Caco-2 (cell line): ENCODE measurements around the gene NPAS3. TPM values are rescaled to one million over a fixed set of nuclear protein-coding genes. Genes with fewer than 3 reads are reported as not detected.

Experiments used
- BruUV-seq: library from RNA; stranded (reverse); fragments of 400-500 nt; replicated peaks from 2 replicates; lab custom pipeline; 2021; lab: Mats Ljungman, UMichigan
- CTCF ChIA-PET: fragments of 300-600 bp; sonication (Branson Sonifier 250); formaldehyde crosslinking; loops from one replicate; lab custom pipeline; 2022; ENCODE audit warnings: antibody characterized with exemption; lab: Charles Lee
- POLR2A ChIA-PET: fragments of 300-600 bp; sonication (Branson Sonifier 250); formaldehyde crosslinking; loops from one replicate; lab custom pipeline; 2022; ENCODE audit warnings: antibody characterized with exemption; lab: Charles Lee
- DNase-seq, 2 experiments: peaks; one replicate each; pipeline versions ENCODE4 v3.0.0 to v3.0.0-alpha.2; 2020 to 2022
- H3K27me3 ChIP-seq: replicated peaks from 2 replicates; pipeline ENCODE4 v1.6.0; 2011; ENCODE audit warnings: low read length; ENCODE audit not compliant: control insufficient read depth, insufficient read depth
- H3K36me3 ChIP-seq: 2 replicates; pipeline ENCODE4 v1.5.1; 2011; ENCODE audit warnings: low read length; ENCODE audit not compliant: control insufficient read depth, insufficient read depth
- H3K4me1 ChIP-seq: fragments of 250-450 bp; sonication (Bioruptor Pico); 2 replicates; pipeline ENCODE4 v1.5.1; 2020; ENCODE audit warnings: mild to moderate bottlenecking
- H3K4me3 ChIP-seq: 2 replicates; pipeline ENCODE4 v1.5.1; 2011; ENCODE audit warnings: low read depth, mild to moderate bottlenecking, control low read depth, low read length
- H3K9me3 ChIP-seq: fragments of 250-450 bp; sonication (Bioruptor Pico); 2 replicates; pipeline ENCODE4 v1.5.1; 2020; ENCODE audit warnings: mild to moderate bottlenecking, moderate library complexity
- H3K27ac Mint-ChIP-seq: one replicate; pipeline ENCODE4 v1.8.0; 2022; ENCODE audit warnings: mixed read lengths; ENCODE audit not compliant: unreplicated experiment
- H3K27me3 Mint-ChIP-seq: one replicate; pipeline ENCODE4 v1.8.0; 2022; ENCODE audit warnings: mixed read lengths; ENCODE audit not compliant: insufficient read depth, unreplicated experiment
- H3K36me3 Mint-ChIP-seq: one replicate; pipeline ENCODE4 v1.8.0; 2022; ENCODE audit warnings: mild to moderate bottlenecking, mixed read lengths; ENCODE audit not compliant: insufficient read depth, unreplicated experiment
- H3K4me1 Mint-ChIP-seq: one replicate; pipeline ENCODE4 v1.8.0; 2022; ENCODE audit warnings: low read depth, mixed read lengths; ENCODE audit not compliant: unreplicated experiment
- H3K4me3 Mint-ChIP-seq: one replicate; pipeline ENCODE4 v1.8.0; 2022; ENCODE audit warnings: mild to moderate bottlenecking, moderate library complexity, mixed read lengths; ENCODE audit not compliant: unreplicated experiment
- H3K9me3 Mint-ChIP-seq: one replicate; pipeline ENCODE4 v1.8.0; 2022; ENCODE audit warnings: mixed read lengths; ENCODE audit not compliant: unreplicated experiment
- intact Hi-C: fragments of 100-400 bp; cut with micrococcal nuclease; formaldehyde crosslinking; loops from one replicate; pipeline ENCODE4 v1.10.0; 2022; ENCODE audit not compliant: unreplicated experiment
- total RNA-seq: library from RNA; stranded (reverse); gene quantifications from 2 replicates; pipeline ENCODE4 v1.2.3, GENCODE V29; 2022
- TF ChIP-seq, protein P1 (sequence below), 2 experiments: fragments of 200-600 bp in 1 of 2; IDR thresholded peaks; 1 replicate in 1 of 2; 2 replicates in 1 of 2; pipeline versions ENCODE4 v1.5.1 to v1.8.0; 2011 to 2022; ENCODE audit warnings: antibody characterized with exemption in 1 of 2, control low read depth in 1 of 2, inconsistent platforms in 1 of 2, low read depth in 1 of 2, low read length in 1 of 2, mild to moderate bottlenecking in 1 of 2, moderate library complexity in 1 of 2; ENCODE audit not compliant: insufficient read depth in 1 of 2, severe bottlenecking in 1 of 2, unreplicated experiment in 1 of 2

The NPAS3 gene
- total RNA-seq, 1 experiment from 2014 or later, result not detected

DNA sequence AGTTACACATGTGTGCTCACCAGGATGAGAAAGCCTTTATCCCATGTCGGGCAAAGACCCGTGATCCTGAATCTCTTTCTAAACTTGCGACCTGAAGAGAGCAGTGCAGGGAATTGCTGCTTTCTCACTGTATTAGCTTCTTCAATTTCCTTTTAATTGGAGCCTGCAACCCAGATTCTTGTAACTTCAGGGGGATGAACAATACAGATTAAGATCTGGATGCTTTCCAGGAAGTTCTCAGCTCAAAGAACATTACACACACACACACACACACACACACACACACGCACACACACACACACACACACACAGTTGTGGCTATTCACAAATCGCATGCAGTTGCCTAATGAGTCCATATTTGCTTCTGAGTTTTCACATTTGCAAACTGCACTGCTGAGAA lies 268.3 kb downstream of the NPAS3 start:
- Mint-ChIP-seq H3K27me3 (peaks cover 3% of the 10 kb centered on the region), H3K27ac (no peak overlapping the region), H3K9me3 (no peaks in the 10 kb centered on the region), H3K36me3 (no peaks in the 10 kb centered on the region), H3K4me1 (no peaks in the 10 kb centered on the region), H3K4me3 (no peak overlapping the region)
- no peak overlapping the region for H3K4me3 ChIP-seq
- ChIA-PET POLR2A (no interaction called here), CTCF (no interaction called here)
- intact Hi-C loops, result no loop called here
- no peaks in the 10 kb centered on the region for H3K4me1 ChIP-seq
- no peaks in the 10 kb centered on the region for H3K36me3 ChIP-seq
- H3K27me3 ChIP-seq, result no peaks in the 10 kb centered on the region
- TF ChIP-seq, protein P1, sequence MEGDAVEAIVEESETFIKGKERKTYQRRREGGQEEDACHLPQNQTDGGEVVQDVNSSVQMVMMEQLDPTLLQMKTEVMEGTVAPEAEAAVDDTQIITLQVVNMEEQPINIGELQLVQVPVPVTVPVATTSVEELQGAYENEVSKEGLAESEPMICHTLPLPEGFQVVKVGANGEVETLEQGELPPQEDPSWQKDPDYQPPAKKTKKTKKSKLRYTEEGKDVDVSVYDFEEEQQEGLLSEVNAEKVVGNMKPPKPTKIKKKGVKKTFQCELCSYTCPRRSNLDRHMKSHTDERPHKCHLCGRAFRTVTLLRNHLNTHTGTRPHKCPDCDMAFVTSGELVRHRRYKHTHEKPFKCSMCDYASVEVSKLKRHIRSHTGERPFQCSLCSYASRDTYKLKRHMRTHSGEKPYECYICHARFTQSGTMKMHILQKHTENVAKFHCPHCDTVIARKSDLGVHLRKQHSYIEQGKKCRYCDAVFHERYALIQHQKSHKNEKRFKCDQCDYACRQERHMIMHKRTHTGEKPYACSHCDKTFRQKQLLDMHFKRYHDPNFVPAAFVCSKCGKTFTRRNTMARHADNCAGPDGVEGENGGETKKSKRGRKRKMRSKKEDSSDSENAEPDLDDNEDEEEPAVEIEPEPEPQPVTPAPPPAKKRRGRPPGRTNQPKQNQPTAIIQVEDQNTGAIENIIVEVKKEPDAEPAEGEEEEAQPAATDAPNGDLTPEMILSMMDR (IDR thresholded peaks at IDR 0.05; ENCODE audit: insufficient read depth in 1 of 2, low read depth in 1 of 2, low read length in 1 of 2, severe bottlenecking in 1 of 2, unreplicated experiment in 1 of 2), result no peak
- H3K9me3 ChIP-seq, result no peaks in the 10 kb centered on the region
- no peak for DNase-seq
- BruUV-seq, result no TSS peak

DNA sequence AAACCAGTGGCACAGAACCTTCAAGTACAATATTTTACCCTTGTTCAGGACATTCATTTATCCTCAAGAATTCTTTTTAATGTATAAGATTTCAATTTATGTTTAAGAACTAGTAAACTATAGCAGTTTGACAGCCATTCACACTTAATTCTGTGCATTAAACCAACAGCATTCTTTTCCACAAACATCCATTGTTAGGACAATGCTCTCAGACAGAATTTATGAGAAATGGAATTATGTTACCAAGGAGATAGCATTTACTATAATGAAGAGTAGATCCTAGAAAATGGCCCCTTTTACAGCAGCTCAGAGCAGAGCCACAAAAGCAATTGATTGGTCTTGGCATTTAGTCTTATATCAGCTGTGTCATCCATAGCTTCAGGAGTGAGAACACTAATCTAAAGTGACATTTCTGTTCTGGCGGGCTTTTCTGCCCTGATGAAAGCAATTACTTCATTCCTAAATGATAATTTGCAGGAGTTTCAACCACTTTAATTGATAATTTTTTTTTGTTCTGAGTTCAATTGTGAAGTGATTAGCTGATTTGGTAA lies 268.9 kb downstream of the NPAS3 start:
- Mint-ChIP-seq H3K4me3 (no peak overlapping the region), H3K4me1 (no peaks in the 10 kb centered on the region), H3K27me3 (peaks cover 3% of the 10 kb centered on the region), H3K27ac (no peak overlapping the region), H3K9me3 (no peaks in the 10 kb centered on the region), H3K36me3 (no peaks in the 10 kb centered on the region)
- TF ChIP-seq, protein P1 (IDR thresholded peaks at IDR 0.05; ENCODE audit: insufficient read depth in 1 of 2, low read depth in 1 of 2, low read length in 1 of 2, severe bottlenecking in 1 of 2, unreplicated experiment in 1 of 2), result no peak
- POLR2A ChIA-PET, result no interaction called here
- H3K4me1 ChIP-seq, result no peaks in the 10 kb centered on the region
- no peak overlapping the region for H3K4me3 ChIP-seq
- H3K27me3 ChIP-seq, result no peaks in the 10 kb centered on the region
- no peaks in the 10 kb centered on the region for H3K9me3 ChIP-seq
- no TSS peak for BruUV-seq
- intact Hi-C loops, result no loop called here
- no peak for DNase-seq
- CTCF ChIA-PET, result no interaction called here
- no peaks in the 10 kb centered on the region for H3K36me3 ChIP-seq

DNA sequence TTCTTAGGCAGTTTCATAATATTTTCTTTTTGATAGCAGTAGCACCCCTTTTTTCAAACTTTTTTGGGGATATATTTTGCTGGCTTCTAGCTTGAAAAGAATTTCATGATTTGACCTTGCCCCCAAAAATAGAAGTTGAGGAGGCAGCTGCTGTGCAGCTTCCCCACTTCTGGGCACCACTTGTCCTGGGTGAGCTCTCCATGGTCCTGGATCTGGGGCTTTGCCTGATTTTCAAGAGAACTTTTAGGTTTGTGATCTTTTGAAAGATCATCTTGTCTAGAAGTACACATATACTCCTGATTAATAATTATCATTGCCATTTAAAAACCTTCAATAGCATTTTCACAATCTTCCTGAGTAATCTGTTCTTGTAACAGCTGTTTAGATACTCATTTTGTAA lies 271.6 kb downstream of the NPAS3 start:
- no peaks in the 10 kb centered on the region for H3K36me3 Mint-ChIP-seq
- no peak overlapping the region for H3K4me3 ChIP-seq
- H3K4me1 Mint-ChIP-seq, result no peaks in the 10 kb centered on the region
- H3K9me3 Mint-ChIP-seq, result no peaks in the 10 kb centered on the region
- H3K4me3 Mint-ChIP-seq, result no peak overlapping the region
- H3K27me3 ChIP-seq, result no peaks in the 10 kb centered on the region
- intact Hi-C loops, result no loop called here
- ChIA-PET POLR2A (no interaction called here), CTCF (no interaction called here)
- DNase-seq, result peak in 1 of 2 experiments; percentile 31
- no peaks in the 10 kb centered on the region for H3K9me3 ChIP-seq
- H3K27me3 Mint-ChIP-seq, result peaks cover 7% of the 10 kb centered on the region
- H3K4me1 ChIP-seq, result no peaks in the 10 kb centered on the region
- H3K27ac Mint-ChIP-seq, result no peak overlapping the region
- H3K36me3 ChIP-seq, result no peaks in the 10 kb centered on the region
- TF ChIP-seq, protein P1 (IDR thresholded peaks at IDR 0.05; ENCODE audit: insufficient read depth in 1 of 2, low read depth in 1 of 2, low read length in 1 of 2, severe bottlenecking in 1 of 2, unreplicated experiment in 1 of 2), result no peak
- no TSS peak for BruUV-seq
